GM21360 (cell line): ENCODE measurements around the gene AVEN.

Source experiments
- ATAC-seq: cut with Tn5 transposase; IDR thresholded peaks from one replicate; pipeline ENCODE4 v1.9.1; 2021; ENCODE audit warnings: mild to moderate bottlenecking, moderate library complexity; ENCODE audit not compliant: unreplicated experiment

Gene AVEN

GRCh38 chr15:33987444-33987843 lies 51.6 kb downstream of the AVEN start:
- ATAC-seq: no peak

- ATAC-seq: no peak
These were observed 53.3 kb downstream of the AVEN start for GRCh38 chr15:33985751-33986150.

- ATAC-seq: no peak
These were observed 53.7 kb downstream of the AVEN start for GRCh38 chr15:33985287-33985686.

- ATAC-seq: no peak
These were observed 56.5 kb downstream of the AVEN start for GRCh38 chr15:33982516-33982915.

GRCh38 chr15:33980159-33980558 lies 58.8 kb downstream of the AVEN start:
- ATAC-seq: no peak

GRCh38 chr15:33975022-33975565 lies 63.9 kb downstream of the AVEN start:
- no peak for ATAC-seq

- ATAC-seq: no peak
These were observed 67.2 kb downstream of the AVEN start for GRCh38 chr15:33971811-33972210.

- ATAC-seq: no peak
These were observed 70.2 kb downstream of the AVEN start for GRCh38 chr15:33968821-33969220.

- ATAC-seq: no peak
These were observed 70.8 kb downstream of the AVEN start, which contains the start of gene CHRM5 for GRCh38 chr15:33968224-33968623. CHRM5 (plus strand) TSS chr15:33968497; CDS start chr15:34062718, 94,221 bp downstream.

- no peak for ATAC-seq
These were observed 74.4 kb downstream of the AVEN start for GRCh38 chr15:33964665-33965040.

- ATAC-seq: no peak
These were observed 75.0 kb downstream of the AVEN start for GRCh38 chr15:33963831-33964664.

GRCh38 chr15:33960549-33960935 lies 78.5 kb downstream of the AVEN start:
- no peak for ATAC-seq

- ATAC-seq: no peak
These were observed 79.0 kb downstream of the AVEN start for GRCh38 chr15:33959844-33960548.

GRCh38 chr15:33956397-33956796 lies 82.6 kb downstream of the AVEN start:
- ATAC-seq: no peak

- ATAC-seq: no peak
These were observed 83.1 kb downstream of the AVEN start for GRCh38 chr15:33955945-33956344.

- ATAC-seq: no peak
These were observed 92.9 kb downstream of the AVEN start for GRCh38 chr15:33946152-33946551.

- no peak for ATAC-seq
These were observed 97.5 kb downstream of the AVEN start for GRCh38 chr15:33941279-33942063.

GRCh38 chr15:33934921-33935320 lies 104.1 kb downstream of the AVEN start:
- no peak for ATAC-seq

- ATAC-seq: no peak
These were observed 104.6 kb downstream of the AVEN start for GRCh38 chr15:33934396-33934795.

- no peak for ATAC-seq
These were observed 106.3 kb downstream of the AVEN start for GRCh38 chr15:33932734-33933133.

- no peak for ATAC-seq
These were observed 112.7 kb downstream of the AVEN start for GRCh38 chr15:33926260-33926659.
